Body of pancreas (tissue), 4 donors: Measurements from ENCODE around the gene MLLT10. TPM values are rescaled to one million over a fixed set of nuclear protein-coding genes. Genes with fewer than 3 reads are reported as not detected.

Experiments used
- ATAC-seq: fragments of 150-250 bp; one replicate; pipeline ENCODE4 v1.9.1; 2016
- DNase-seq, 4 donors: peaks; one replicate each; pipeline ENCODE4 v3.0.0-alpha.2; 2019
- H3K27ac ChIP-seq, 4 donors: fragments of 200-600 bp; sonication (generic); 1 replicate in 3 of 4; 2 replicates in 1 of 4; pipeline versions ENCODE4 v1.5.1 to v1.6.1; 2016 to 2019; ENCODE audit warnings: mild to moderate bottlenecking in 1 of 4, mixed read lengths in 1 of 4, moderate library complexity in 1 of 4
- H3K27me3 ChIP-seq, 2 donors: fragments of 200-600 bp; sonication (generic); one replicate each; pipeline ENCODE4 v1.6.0; 2016; ENCODE audit warnings: mild to moderate bottlenecking in 1 of 2
- H3K36me3 ChIP-seq, 2 donors: fragments of 200-600 bp; sonication (generic); replicated peaks in 1 of 2; 2 replicates each; pipeline ENCODE4 v1.5.1; 2016; ENCODE audit warnings: low read depth in 2 of 2; ENCODE audit not compliant: insufficient read depth in 1 of 2
- H3K4me1 ChIP-seq: fragments of 200-600 bp; sonication (generic); one replicate; pipeline ENCODE4 v1.6.0; 2016
- H3K4me3 ChIP-seq, 2 donors: fragments of 200-600 bp; sonication (generic); 1 replicate in 1 of 2; 2 replicates in 1 of 2; pipeline ENCODE4 v1.5.1; 2016 to 2019
- H3K9me3 ChIP-seq, 3 donors: fragments of 200-600 bp; sonication (generic); 1 replicate in 2 of 3; 2 replicates in 1 of 3; pipeline ENCODE4 v1.5.1; 2016
- CTCF ChIP-seq, 7 experiments: fragments of 450-650 bp in 4 of 7; fragments of 200-600 bp in 3 of 7; sonication (generic) in 3 of 7; IDR thresholded peaks; one replicate each; pipeline ENCODE4 v1.5.1; 2016 to 2019; ENCODE audit warnings: antibody characterized with exemption in 7 of 7
- POLR2A ChIP-seq, 3 donors: fragments of 450-650 bp; IDR thresholded peaks; one replicate each; pipeline ENCODE4 v1.6.1; 2016; ENCODE audit warnings: antibody characterized with exemption in 3 of 3, mild to moderate bottlenecking in 2 of 3
- WGBS, 2 donors: methylation state at CpG; one replicate each; pipeline ENCODE4 v1.1.5; 2017; 5-methylcytosine and 5-hydroxymethylcytosine counted together
- intact Hi-C: fragments of 100-400 bp; cut with DNase I; formaldehyde crosslinking; loops from one replicate; pipeline ENCODE4 v1.15.1; 2023
- total RNA-seq, 2 donors: library from RNA; depleted of rRNA; stranded (reverse); fragments of >200 nt; gene quantifications; one replicate each; pipeline ENCODE4 v1.1.0, GENCODE V29; 2016

MLLT10 gene
- 10 to 100 TPM; 23.7 to 30.1 TPM for total RNA-seq

GRCh38 chr10:21533467-21534279 lies at the start of gene MLLT10:
TSS of gene MLLT10 (plus strand) at chr10:21534232. CDS start at chr10:21534645, 413 bp downstream.
- no peaks in the 10 kb centered on the region for H3K36me3 ChIP-seq
- 0 to 1% methylated on average over 21 to 46 of the region's 74 CpGs for WGBS, 2 donors
- H3K27ac ChIP-seq, result peak within 1 kb of the TSS; percentile 98 to 99 (median 99)
- peak; percentile 93 to 96 (median 95) for DNase-seq
- peak; percentile 75 to 93 (median 93) for TF ChIP-seq POLR2A (IDR thresholded peaks at IDR 0.05)
- peak in 4 of 7 experiments; percentile 28 to 66 (median 50) for TF ChIP-seq CTCF (IDR thresholded peaks at IDR 0.05)
- ATAC-seq, result peak; percentile 94
- peak within 1 kb of the TSS; percentile 65 to 81 for H3K4me3 ChIP-seq
- H3K27me3 ChIP-seq, result no peaks in the 10 kb centered on the region
- peaks cover 25% of the 10 kb centered on the region for H3K4me1 ChIP-seq
- H3K9me3 ChIP-seq, result no peaks in the 10 kb centered on the region
- intact Hi-C loops, result no loop called here

- H3K9me3 ChIP-seq, result no peaks in the 10 kb centered on the region
- H3K27ac ChIP-seq, result no peak overlapping the region
- intact Hi-C loops, result no loop called here
- H3K4me1 ChIP-seq, result no peaks in the 10 kb centered on the region
- TF ChIP-seq POLR2A (IDR thresholded peaks at IDR 0.05) (no peak), CTCF (IDR thresholded peaks at IDR 0.05) (no peak)
- DNase-seq (no peak), ATAC-seq (no peak)
- H3K4me3 ChIP-seq, result no peak overlapping the region
- H3K36me3 ChIP-seq, result no peaks in the 10 kb centered on the region
- no peaks in the 10 kb centered on the region for H3K27me3 ChIP-seq
- 92 to 96% methylated on average over 10 of the region's 10 CpGs for WGBS, 2 donors
Measured at GRCh38 chr10:21487416-21488180, 46.4 kb upstream of the MLLT10 start.

- Histone ChIP-seq H3K36me3 (no peaks in the 10 kb centered on the region), H3K4me1 (no peaks in the 10 kb centered on the region), H3K4me3 (no peak overlapping the region), H3K9me3 (no peaks in the 10 kb centered on the region), H3K27me3 (no peaks in the 10 kb centered on the region), H3K27ac (no peak overlapping the region)
- no peak for ATAC-seq
- TF ChIP-seq POLR2A (IDR thresholded peaks at IDR 0.05) (no peak), CTCF (IDR thresholded peaks at IDR 0.05) (no peak)
- DNase-seq, result no peak
- WGBS, 2 donors, result 48 to 53% methylated on average over 6 of the region's 6 CpGs
- intact Hi-C loops, result no loop called here
Measured at GRCh38 chr10:21488246-21488956, 45.6 kb upstream of the MLLT10 start.

GRCh38 chr10:21488957-21489446 lies 45.0 kb upstream of the MLLT10 start:
- Histone ChIP-seq H3K27me3 (no peaks in the 10 kb centered on the region), H3K9me3 (no peaks in the 10 kb centered on the region), H3K4me1 (no peaks in the 10 kb centered on the region), H3K27ac (no peak overlapping the region), H3K36me3 (no peaks in the 10 kb centered on the region), H3K4me3 (no peak overlapping the region)
- DNase-seq, result no peak
- no peak for ATAC-seq
- intact Hi-C loops, result no loop called here
- 75 to 80% methylated on average over 5 of the region's 5 CpGs for WGBS, 2 donors
- no peak for TF ChIP-seq POLR2A (IDR thresholded peaks at IDR 0.05)
- TF ChIP-seq CTCF (IDR thresholded peaks at IDR 0.05), result no peak
